Measurements from ENCODE around the gene ALKBH3. TPM values are rescaled to one million over a fixed set of nuclear protein-coding genes. Genes with fewer than 3 reads are reported as not detected.

Gene ALKBH3
- total and polyA plus RNA-seq, 3 donors from 2014 or later: 39.9 to 45.8 (median 45.4) TPM

DNA sequence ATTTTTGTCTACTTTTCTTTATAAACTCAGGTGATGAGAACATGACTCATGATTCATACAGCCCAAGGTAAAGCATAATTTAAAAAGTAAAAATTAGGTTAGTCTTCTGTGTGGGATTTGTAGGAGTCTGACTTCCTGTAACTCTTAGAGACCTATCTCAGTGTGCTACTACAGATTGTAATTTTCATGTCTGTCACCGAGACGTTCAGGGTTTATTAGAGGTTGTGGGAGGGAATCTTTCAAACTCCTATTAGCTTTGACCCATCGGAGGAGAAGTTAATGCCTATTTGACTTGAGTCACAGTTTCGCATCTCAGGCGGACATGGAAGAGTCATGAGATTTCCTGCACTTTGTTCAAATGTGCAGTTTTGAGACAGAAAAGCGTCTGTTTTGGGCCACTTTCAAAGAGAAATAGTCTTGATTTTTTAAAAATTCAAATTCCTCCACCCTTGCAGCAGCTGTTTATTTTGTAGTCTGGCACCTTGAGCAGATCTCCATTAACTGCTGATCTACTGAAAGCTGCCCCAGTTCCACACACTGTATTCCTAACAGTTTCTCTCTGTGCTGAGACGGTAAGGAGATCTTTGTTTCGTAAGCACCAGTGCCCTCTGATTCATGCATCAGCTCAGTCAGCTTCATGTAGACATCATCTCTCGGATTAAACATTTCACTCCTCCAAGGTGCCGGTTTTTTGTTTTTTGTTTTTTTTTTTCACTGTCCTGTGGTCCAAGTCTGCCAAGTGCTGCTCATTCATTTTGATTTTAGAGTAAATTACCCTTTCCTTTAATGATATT lies 24.3 kb downstream of the ALKBH3 start:
- no peak for DNase-seq
- H3K36me3 ChIP-seq (ENCODE audit: low read depth, missing control alignments): no peaks in the 10 kb centered on the region
- intact Hi-C loops (cut with DNase I; ENCODE audit: low total_unique reads): no loop called here
- no peaks in the 10 kb centered on the region for H3K9me3 ChIP-seq
- no peaks in the 10 kb centered on the region for H3K27me3 ChIP-seq
- no peak overlapping the region for H3K4me3 ChIP-seq
- WGBS, 2 donors: 44 to 57% methylated on average over 10 of the region's 10 CpGs
- peak overlapping the region; percentile 72 to 73 for H3K27ac ChIP-seq
- H3K4me1 ChIP-seq: no peaks in the 10 kb centered on the region
- TF ChIP-seq, protein P1, sequence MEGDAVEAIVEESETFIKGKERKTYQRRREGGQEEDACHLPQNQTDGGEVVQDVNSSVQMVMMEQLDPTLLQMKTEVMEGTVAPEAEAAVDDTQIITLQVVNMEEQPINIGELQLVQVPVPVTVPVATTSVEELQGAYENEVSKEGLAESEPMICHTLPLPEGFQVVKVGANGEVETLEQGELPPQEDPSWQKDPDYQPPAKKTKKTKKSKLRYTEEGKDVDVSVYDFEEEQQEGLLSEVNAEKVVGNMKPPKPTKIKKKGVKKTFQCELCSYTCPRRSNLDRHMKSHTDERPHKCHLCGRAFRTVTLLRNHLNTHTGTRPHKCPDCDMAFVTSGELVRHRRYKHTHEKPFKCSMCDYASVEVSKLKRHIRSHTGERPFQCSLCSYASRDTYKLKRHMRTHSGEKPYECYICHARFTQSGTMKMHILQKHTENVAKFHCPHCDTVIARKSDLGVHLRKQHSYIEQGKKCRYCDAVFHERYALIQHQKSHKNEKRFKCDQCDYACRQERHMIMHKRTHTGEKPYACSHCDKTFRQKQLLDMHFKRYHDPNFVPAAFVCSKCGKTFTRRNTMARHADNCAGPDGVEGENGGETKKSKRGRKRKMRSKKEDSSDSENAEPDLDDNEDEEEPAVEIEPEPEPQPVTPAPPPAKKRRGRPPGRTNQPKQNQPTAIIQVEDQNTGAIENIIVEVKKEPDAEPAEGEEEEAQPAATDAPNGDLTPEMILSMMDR (IDR thresholded peaks at IDR 0.05): no peak
- TF ChIP-seq POLR2A (IDR thresholded peaks at IDR 0.05): no peak

DNA sequence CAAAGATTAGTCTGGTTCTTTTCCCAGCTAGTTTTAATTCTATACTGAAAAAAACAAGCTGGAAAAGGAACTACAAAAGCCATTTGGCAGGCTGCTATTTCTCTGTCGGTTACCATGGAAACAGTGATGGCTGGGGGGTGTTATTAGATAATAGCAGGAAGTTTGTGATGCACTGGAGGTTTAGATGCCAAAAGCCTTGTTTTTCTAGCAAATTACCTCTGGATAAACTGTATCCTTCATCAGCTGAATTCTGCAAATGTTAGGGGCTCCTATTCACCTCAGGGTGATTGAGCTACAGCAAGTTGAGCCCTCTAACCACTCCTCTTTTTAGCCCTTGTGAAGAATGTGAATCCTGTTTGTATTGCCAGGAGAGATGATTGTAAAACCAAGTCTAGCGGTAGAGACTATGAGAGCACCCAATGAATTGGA lies 25.2 kb downstream of the ALKBH3 start:
- DNase-seq: peak; percentile 65
- no peaks in the 10 kb centered on the region for H3K4me1 ChIP-seq
- no peaks in the 10 kb centered on the region for H3K27me3 ChIP-seq
- 54 to 55% methylated on average over 2 of the region's 2 CpGs for WGBS, 2 donors
- no peaks in the 10 kb centered on the region for H3K9me3 ChIP-seq
- intact Hi-C loops (cut with DNase I; ENCODE audit: low total_unique reads): no loop called here
- peak overlapping the region in 1 of 2 donors; percentile 73 for H3K27ac ChIP-seq
- no peak overlapping the region for H3K4me3 ChIP-seq
- TF ChIP-seq, protein P1 (IDR thresholded peaks at IDR 0.05): no peak
- TF ChIP-seq POLR2A (IDR thresholded peaks at IDR 0.05): no peak
- H3K36me3 ChIP-seq (ENCODE audit: low read depth, missing control alignments): no peaks in the 10 kb centered on the region

DNA sequence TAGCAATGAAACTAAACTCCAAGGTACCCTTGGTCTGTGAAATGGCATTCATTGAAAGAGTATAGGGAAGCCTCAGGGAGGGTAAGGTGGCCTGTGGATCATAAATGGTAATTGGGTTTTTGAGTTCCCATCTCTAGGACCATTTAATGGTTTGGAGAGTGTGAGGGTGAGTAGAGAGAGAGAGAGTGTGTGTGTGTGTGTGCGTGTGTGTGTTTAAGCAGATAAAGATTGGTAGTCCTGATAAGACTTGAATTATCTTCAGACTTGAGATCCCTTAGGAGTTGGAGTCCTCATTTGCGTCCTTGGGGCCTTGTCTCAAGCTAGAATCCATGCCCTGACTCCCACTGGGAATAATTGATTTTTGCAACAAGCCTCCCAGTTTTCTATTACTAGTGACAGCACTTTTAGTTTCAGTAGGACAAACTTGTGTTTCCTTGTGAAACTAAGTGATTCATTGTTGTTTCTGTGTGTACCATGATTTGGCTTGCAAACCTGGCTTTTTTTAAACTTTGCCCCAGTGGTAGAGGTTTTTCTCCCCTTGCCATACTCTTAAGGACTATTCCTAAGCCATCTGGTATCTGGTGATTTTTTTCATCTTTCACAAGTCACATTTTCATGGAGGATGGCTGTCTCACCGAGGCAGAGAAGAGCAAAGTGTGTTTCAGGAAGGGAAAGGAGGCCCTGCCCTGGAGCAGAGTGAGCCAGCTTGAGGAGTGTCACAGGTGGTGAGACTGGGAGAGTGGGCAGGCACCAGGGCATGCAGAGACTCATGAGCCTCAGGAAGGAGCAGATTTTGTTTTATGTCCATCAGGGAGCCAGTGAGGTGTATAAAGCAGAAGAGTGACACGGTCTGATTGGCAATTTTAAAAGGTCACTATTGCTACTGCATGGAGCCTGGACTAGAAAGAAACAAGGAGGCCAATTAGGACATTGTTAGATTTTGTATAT lies 26.7 kb downstream of the ALKBH3 start:
- no peaks in the 10 kb centered on the region for H3K4me1 ChIP-seq
- no peak overlapping the region for H3K4me3 ChIP-seq
- no peak overlapping the region for H3K27ac ChIP-seq
- no peaks in the 10 kb centered on the region for H3K36me3 ChIP-seq (ENCODE audit: low read depth, missing control alignments)
- 86 to 88% methylated on average over 4 of the region's 4 CpGs for WGBS, 2 donors
- no peak for TF ChIP-seq POLR2A (IDR thresholded peaks at IDR 0.05)
- TF ChIP-seq, protein P1 (IDR thresholded peaks at IDR 0.05): no peak
- intact Hi-C loops (cut with DNase I; ENCODE audit: low total_unique reads): no loop called here
- H3K27me3 ChIP-seq: no peaks in the 10 kb centered on the region
- H3K9me3 ChIP-seq: no peaks in the 10 kb centered on the region
- no peak for DNase-seq

DNA sequence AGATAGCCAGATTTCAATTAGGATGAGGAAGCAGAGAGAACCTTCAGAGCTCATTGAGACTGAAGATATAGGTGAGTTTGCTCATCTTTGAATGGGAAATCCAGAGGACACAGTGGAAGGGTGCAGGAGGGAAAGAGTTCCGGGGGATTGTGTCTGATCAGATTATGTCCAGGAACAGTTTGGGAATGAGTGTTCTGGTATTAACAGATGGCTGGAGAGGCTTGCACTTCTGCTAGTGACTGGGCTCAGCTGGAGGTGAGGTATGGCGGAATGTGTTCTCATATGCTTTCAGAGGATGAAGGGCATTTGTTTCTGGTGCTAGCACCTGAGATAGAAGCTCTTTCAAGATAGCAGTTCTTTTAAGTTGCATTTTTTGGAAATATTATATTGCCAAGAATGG lies 27.6 kb downstream of the ALKBH3 start:
- WGBS, 2 donors: 90 to 93% methylated on average over 2 of the region's 2 CpGs
- H3K27me3 ChIP-seq: no peaks in the 10 kb centered on the region
- no peaks in the 10 kb centered on the region for H3K9me3 ChIP-seq
- no peak overlapping the region for H3K27ac ChIP-seq
- no peaks in the 10 kb centered on the region for H3K36me3 ChIP-seq (ENCODE audit: low read depth, missing control alignments)
- no peak overlapping the region for H3K4me3 ChIP-seq
- no peaks in the 10 kb centered on the region for H3K4me1 ChIP-seq
- DNase-seq: no peak
- TF ChIP-seq POLR2A (IDR thresholded peaks at IDR 0.05): no peak
- TF ChIP-seq, protein P1 (IDR thresholded peaks at IDR 0.05): no peak
- intact Hi-C loops (cut with DNase I; ENCODE audit: low total_unique reads): no loop called here

Data from testis (tissue), 3 donors.